HEK293 (cell line): ENCODE results near the gene KIF25.

Experiments
- CTCF ChIA-PET: fragments of 350-600 bp; formaldehyde crosslinking; extraction: SDS; loops from one replicate; lab custom pipeline; 2021; ENCODE audit warnings: antibody characterized with exemption; lab: Yijun Ruan, JAX
- POLR2A ChIA-PET: fragments of 300-600 bp; formaldehyde crosslinking; extraction: SDS; loops from one replicate; lab custom pipeline; 2020; ENCODE audit warnings: antibody characterized with exemption, inconsistent platforms; lab: Yijun Ruan, JAX
- H3K27ac ChIP-seq: fragments of 200-500 bp; sonication (Bioruptor generic); 2 replicates; pipeline ENCODE4 v1.5.1; 2014; ENCODE audit warnings: low read depth, low read length, control low read depth, inconsistent platforms; ENCODE audit errors: extremely low read depth
- H3K36me3 ChIP-seq, 2 experiments: fragments of 200-500 bp in 1 of 2; sonication (Bioruptor generic) in 1 of 2; 1 replicate in 1 of 2; 2 replicates in 1 of 2; pipeline ENCODE4 v1.5.1; 2014 to 2017; ENCODE audit warnings: inconsistent platforms in 2 of 2, low read length in 2 of 2; ENCODE audit not compliant: control insufficient read depth in 2 of 2, insufficient read depth in 1 of 2
- H3K4me1 ChIP-seq: fragments of 200-500 bp; sonication (Bioruptor generic); 2 replicates; pipeline ENCODE4 v1.5.1; 2014; ENCODE audit warnings: mild to moderate bottlenecking, low read length, inconsistent platforms; ENCODE audit not compliant: control insufficient read depth, insufficient read depth
- H3K4me3 ChIP-seq: 2 replicates; pipeline ENCODE4 v1.5.1; 2011; ENCODE audit warnings: low read depth, mild to moderate bottlenecking, control low read depth, low read length, moderate library complexity
- H3K9me3 ChIP-seq: fragments of 200-500 bp; sonication (Bioruptor generic); 2 replicates; pipeline ENCODE4 v1.5.1; 2014; ENCODE audit warnings: low read depth, low read length, inconsistent platforms; ENCODE audit not compliant: control insufficient read depth, insufficient read depth
- EGR2 ChIP-seq: fragments of 450-650 bp; formaldehyde crosslinking; IDR thresholded peaks from 2 replicates; pipeline ENCODE4 v1.5.1; 2016; ENCODE audit warnings: low read depth, missing biosample characterization, missing genetic modification characterization
- FEZF1 ChIP-seq: fragments of 450-650 bp; formaldehyde crosslinking; IDR thresholded peaks from 2 replicates; pipeline ENCODE4 v1.5.1; 2016; ENCODE audit warnings: missing biosample characterization, missing genetic modification characterization
- GLIS1 ChIP-seq: fragments of 450-650 bp; formaldehyde crosslinking; IDR thresholded peaks from 2 replicates; pipeline ENCODE4 v1.5.1; 2016; ENCODE audit warnings: missing biosample characterization, missing genetic modification characterization
- KLF1 ChIP-seq: fragments of 450-650 bp; formaldehyde crosslinking; IDR thresholded peaks from 2 replicates; pipeline ENCODE4 v1.5.1; 2016; ENCODE audit warnings: missing biosample characterization, missing genetic modification characterization
- TRIM28 ChIP-seq: IDR thresholded peaks from 2 replicates; pipeline ENCODE4 v1.6.1; 2011; ENCODE audit warnings: low read length, control low read depth, borderline replicate concordance
- ZBTB11 ChIP-seq: fragments of 450-650 bp; formaldehyde crosslinking; conservative IDR thresholded peaks from 2 replicates; pipeline ENCODE4 v1.5.1; 2016; ENCODE audit warnings: low read depth, missing biosample characterization, missing genetic modification characterization
- ZNF10 ChIP-seq: fragments of 450-650 bp; formaldehyde crosslinking; IDR thresholded peaks from 2 replicates; pipeline ENCODE4 v1.5.1; 2017; ENCODE audit warnings: missing biosample characterization, missing genetic modification characterization
- ZNF114 ChIP-seq: fragments of 450-650 bp; formaldehyde crosslinking; IDR thresholded peaks from 2 replicates; pipeline ENCODE4 v1.5.0; 2017; ENCODE audit warnings: missing biosample characterization, missing genetic modification characterization
- ZNF140 ChIP-seq: fragments of 450-650 bp; formaldehyde crosslinking; IDR thresholded peaks from 2 replicates; pipeline ENCODE4 v1.5.1; 2016; ENCODE audit warnings: missing biosample characterization, missing genetic modification characterization
- ZNF174 ChIP-seq: fragments of 450-650 bp; formaldehyde crosslinking; IDR thresholded peaks from 2 replicates; pipeline ENCODE4 v1.5.0; 2017; ENCODE audit warnings: missing biosample characterization, mild to moderate bottlenecking, missing genetic modification characterization
- ZNF184 ChIP-seq: fragments of 450-650 bp; IDR thresholded peaks from 2 replicates; pipeline ENCODE4 v1.5.1; 2018; ENCODE audit warnings: missing biosample characterization, mild to moderate bottlenecking, missing genetic modification characterization
- ZNF239 ChIP-seq: fragments of 450-650 bp; formaldehyde crosslinking; IDR thresholded peaks from 2 replicates; pipeline ENCODE4 v1.5.1; 2016; ENCODE audit warnings: missing biosample characterization, missing genetic modification characterization
- ZNF501 ChIP-seq: fragments of 450-650 bp; formaldehyde crosslinking; IDR thresholded peaks from 2 replicates; pipeline ENCODE4 v1.5.1; 2016; ENCODE audit warnings: missing biosample characterization, missing genetic modification characterization
- ZNF600 ChIP-seq: fragments of 450-650 bp; formaldehyde crosslinking; IDR thresholded peaks from 2 replicates; pipeline ENCODE4 v1.5.1; 2016; ENCODE audit warnings: missing biosample characterization, missing genetic modification characterization
- ZNF610 ChIP-seq: fragments of 450-650 bp; formaldehyde crosslinking; IDR thresholded peaks from 2 replicates; pipeline ENCODE4 v1.5.1; 2016; ENCODE audit warnings: missing biosample characterization, missing genetic modification characterization, borderline replicate concordance
- ZNF626 ChIP-seq: fragments of 450-650 bp; sonication (Bioruptor Pico); formaldehyde crosslinking; IDR thresholded peaks from 2 replicates; pipeline ENCODE4 v1.5.1; 2018; ENCODE audit warnings: missing biosample characterization, missing genetic modification characterization, inconsistent platforms
- ZNF677 ChIP-seq: fragments of 450-650 bp; IDR thresholded peaks from 2 replicates; pipeline ENCODE4 v1.5.0; 2018; ENCODE audit warnings: missing biosample characterization, mild to moderate bottlenecking, missing genetic modification characterization, moderate library complexity
- ZNF776 ChIP-seq: fragments of 450-650 bp; formaldehyde crosslinking; IDR thresholded peaks from 2 replicates; pipeline ENCODE4 v1.5.0; 2017; ENCODE audit warnings: missing biosample characterization, missing genetic modification characterization, borderline replicate concordance
- TF ChIP-seq, protein P1 (sequence below): fragments of 450-650 bp; formaldehyde crosslinking; IDR thresholded peaks from 2 replicates; pipeline ENCODE4 v1.5.1; 2016; ENCODE audit warnings: missing biosample characterization, missing genetic modification characterization
- TF ChIP-seq, protein P2 (sequence below): fragments of 450-650 bp; formaldehyde crosslinking; IDR thresholded peaks from 2 replicates; pipeline ENCODE4 v1.5.1; 2016; ENCODE audit warnings: missing biosample characterization, missing genetic modification characterization
- TF ChIP-seq, protein P3 (sequence below): fragments of 450-650 bp; formaldehyde crosslinking; IDR thresholded peaks from 2 replicates; pipeline ENCODE4 v1.5.1; 2016; ENCODE audit warnings: missing biosample characterization, missing genetic modification characterization, low read depth

Gene KIF25

GRCh38 chr6:168002804-168003203 lies 5.3 kb downstream of the KIF25 start:
- ChIA-PET CTCF (interaction anchor here (0.9 to 1.4 kb wide), 2 partner anchors 33 to 35 kb away, joined by 3 read pairs; no protein-coding TSS in a partner anchor), POLR2A (no interaction called here)
- Histone ChIP-seq H3K36me3 (no peaks in the 10 kb centered on the region), H3K9me3 (no peaks in the 10 kb centered on the region), H3K27ac (no peak overlapping the region), H3K4me3 (no peak overlapping the region), H3K4me1 (no peaks in the 10 kb centered on the region; the same call in 1 of the 2 replicates)
- TF ChIP-seq KLF1 (tag by site-specific recombination) (no peak), ZNF610 (tag by site-specific recombination) (peak; percentile 89; the same call in 1 of the 2 replicates)

DNA sequence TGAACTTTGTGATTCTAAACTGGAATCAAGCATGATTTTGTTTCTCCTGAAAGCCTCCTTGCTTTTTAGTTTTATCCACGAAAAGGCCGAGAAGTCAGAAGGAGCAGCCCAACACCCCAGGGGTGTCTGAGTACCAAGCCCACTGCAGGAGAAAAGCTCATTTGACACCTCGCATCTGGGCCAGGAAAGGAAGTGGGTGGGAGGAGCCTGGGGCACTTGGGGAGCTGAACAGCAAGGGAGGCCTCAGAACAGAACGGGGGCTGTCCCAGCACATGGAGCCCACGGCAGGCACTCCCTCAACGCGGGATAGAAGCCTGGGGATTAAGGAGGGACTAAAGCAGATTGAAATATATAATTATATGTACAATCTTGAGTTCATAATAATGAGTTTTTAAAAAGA lies 6.6 kb downstream of the KIF25 start:
- no peak for TF ChIP-seq ZNF184 (tag by site-specific recombination)
- TF ChIP-seq, protein P1, sequence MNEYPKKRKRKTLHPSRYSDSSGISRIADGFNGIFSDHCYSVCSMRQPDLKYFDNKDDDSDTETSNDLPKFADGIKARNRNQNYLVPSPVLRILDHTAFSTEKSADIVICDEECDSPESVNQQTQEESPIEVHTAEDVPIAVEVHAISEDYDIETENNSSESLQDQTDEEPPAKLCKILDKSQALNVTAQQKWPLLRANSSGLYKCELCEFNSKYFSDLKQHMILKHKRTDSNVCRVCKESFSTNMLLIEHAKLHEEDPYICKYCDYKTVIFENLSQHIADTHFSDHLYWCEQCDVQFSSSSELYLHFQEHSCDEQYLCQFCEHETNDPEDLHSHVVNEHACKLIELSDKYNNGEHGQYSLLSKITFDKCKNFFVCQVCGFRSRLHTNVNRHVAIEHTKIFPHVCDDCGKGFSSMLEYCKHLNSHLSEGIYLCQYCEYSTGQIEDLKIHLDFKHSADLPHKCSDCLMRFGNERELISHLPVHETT = no peak
- no peak for TF ChIP-seq EGR2 (tag by site-specific recombination)
- no peak for TF ChIP-seq ZNF600
- TF ChIP-seq ZBTB11 (tag by site-specific recombination) = no peak
- TF ChIP-seq ZNF174 (tag by site-specific recombination) = no peak
- TF ChIP-seq, all 188 proteins: peak for 0
- H3K4me1 ChIP-seq = peaks cover 3% of the 10 kb centered on the region; the same call in 1 of the 2 replicates
- POLR2A ChIA-PET = no interaction called here

GRCh38 chr6:168004945-168005344 lies 7.5 kb downstream of the KIF25 start:
- POLR2A ChIA-PET = no interaction called here
- H3K4me1 ChIP-seq = peaks cover 3% of the 10 kb centered on the region; the same call in 1 of the 2 replicates
- CTCF ChIA-PET = no interaction called here

More for the DNA sequence above, 6.6 kb downstream of the KIF25 start:
- Histone ChIP-seq H3K4me3 (no peak overlapping the region), H3K36me3 (no peaks in the 10 kb centered on the region), H3K9me3 (no peaks in the 10 kb centered on the region), H3K27ac (no peak overlapping the region)
- CTCF ChIA-PET = no interaction called here

More at GRCh38 chr6:168004945-168005344, 7.5 kb downstream of the KIF25 start:
- Histone ChIP-seq H3K36me3 (no peaks in the 10 kb centered on the region), H3K4me3 (no peak overlapping the region), H3K27ac (no peak overlapping the region), H3K9me3 (no peaks in the 10 kb centered on the region)
- TF ChIP-seq ZNF776 (tag by site-specific recombination) (no peak), ZNF501 (no peak), ZNF10 (no peak), ZNF140 (tag by site-specific recombination) (no peak), ZNF239 (tag by site-specific recombination) (no peak), ZNF114 (tag by site-specific recombination) (no peak), ZNF626 (tag by site-specific recombination) (no peak), ZNF677 (tag by site-specific recombination) (no peak), GLIS1 (tag by site-specific recombination) (no peak), FEZF1 (tag by site-specific recombination) (no peak), TRIM28 (no peak)
- TF ChIP-seq, protein P2, sequence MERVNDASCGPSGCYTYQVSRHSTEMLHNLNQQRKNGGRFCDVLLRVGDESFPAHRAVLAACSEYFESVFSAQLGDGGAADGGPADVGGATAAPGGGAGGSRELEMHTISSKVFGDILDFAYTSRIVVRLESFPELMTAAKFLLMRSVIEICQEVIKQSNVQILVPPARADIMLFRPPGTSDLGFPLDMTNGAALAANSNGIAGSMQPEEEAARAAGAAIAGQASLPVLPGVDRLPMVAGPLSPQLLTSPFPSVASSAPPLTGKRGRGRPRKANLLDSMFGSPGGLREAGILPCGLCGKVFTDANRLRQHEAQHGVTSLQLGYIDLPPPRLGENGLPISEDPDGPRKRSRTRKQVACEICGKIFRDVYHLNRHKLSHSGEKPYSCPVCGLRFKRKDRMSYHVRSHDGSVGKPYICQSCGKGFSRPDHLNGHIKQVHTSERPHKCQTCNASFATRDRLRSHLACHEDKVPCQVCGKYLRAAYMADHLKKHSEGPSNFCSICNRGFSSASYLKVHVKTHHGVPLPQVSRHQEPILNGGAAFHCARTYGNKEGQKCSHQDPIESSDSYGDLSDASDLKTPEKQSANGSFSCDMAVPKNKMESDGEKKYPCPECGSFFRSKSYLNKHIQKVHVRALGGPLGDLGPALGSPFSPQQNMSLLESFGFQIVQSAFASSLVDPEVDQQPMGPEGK (tag by site-specific recombination) = no peak
- TF ChIP-seq, protein P3, sequence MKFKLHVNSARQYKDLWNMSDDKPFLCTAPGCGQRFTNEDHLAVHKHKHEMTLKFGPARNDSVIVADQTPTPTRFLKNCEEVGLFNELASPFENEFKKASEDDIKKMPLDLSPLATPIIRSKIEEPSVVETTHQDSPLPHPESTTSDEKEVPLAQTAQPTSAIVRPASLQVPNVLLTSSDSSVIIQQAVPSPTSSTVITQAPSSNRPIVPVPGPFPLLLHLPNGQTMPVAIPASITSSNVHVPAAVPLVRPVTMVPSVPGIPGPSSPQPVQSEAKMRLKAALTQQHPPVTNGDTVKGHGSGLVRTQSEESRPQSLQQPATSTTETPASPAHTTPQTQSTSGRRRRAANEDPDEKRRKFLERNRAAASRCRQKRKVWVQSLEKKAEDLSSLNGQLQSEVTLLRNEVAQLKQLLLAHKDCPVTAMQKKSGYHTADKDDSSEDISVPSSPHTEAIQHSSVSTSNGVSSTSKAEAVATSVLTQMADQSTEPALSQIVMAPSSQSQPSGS (tag by site-specific recombination) = no peak
